Right forelimb (tissue), 1 donor: ENCODE data around the gene IDH2.
"Not testable (repeated sequence)": the region's sequence is repeated elsewhere in the genome, so short reads cannot be mapped to it uniquely, and the experiment has no call there.

Experiments used
- DNase-seq: peaks from one replicate; pipeline ENCODE4 v3.0.0-alpha.2; 2018

IDH2 gene

GRCh38 chr15:90114451-90114901 is 12.2 kb upstream of the IDH2 start:
- DNase-seq = no peak

DNA sequence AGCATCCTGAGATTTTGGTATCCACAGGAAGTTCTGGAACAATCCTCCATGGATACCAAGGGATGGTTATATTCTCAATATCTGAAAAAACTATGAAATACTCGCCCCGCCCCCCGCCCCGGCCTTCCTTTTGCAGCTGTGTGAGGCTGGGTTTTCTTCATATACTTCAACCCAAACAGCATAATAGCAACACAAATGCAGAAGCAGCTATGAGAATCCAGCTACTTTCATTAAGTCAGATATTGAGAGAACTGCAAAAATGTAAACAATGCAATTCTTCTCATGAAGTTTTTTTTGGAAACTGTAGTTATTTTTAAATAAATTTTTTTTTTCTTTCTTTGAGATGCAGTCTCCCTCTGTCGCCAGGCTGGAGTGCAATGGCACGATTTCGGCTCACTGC is 10.9 kb upstream of the IDH2 start:
- DNase-seq = no peak

- DNase-seq = not testable (repeated sequence)
These were observed 7.0 kb upstream of the IDH2 start for GRCh38 chr15:90109163-90109751.

DNA sequence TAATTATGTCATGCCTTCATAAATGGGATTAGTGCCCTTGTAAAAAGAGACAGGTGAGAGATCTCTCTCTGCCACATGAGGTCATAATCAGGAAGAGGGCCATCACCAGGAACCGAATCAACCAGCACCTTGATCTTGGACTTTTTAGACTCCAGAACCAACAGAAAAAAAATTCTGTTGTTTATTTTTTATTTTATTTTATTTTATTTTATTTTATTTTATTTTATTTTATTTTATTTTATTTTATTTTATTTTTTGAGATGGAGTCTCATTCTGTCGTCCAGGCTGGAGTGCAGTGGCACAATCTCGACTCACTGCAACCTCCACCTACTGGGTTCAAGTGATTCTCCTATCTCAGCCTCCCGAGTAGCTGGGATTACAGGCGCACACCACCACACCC is 5.8 kb upstream of the IDH2 start:
- not testable (repeated sequence) for DNase-seq

GRCh38 chr15:90106522-90107117 is 4.4 kb upstream of the IDH2 start:
- DNase-seq = no peak

GRCh38 chr15:90105521-90105920 is 3.3 kb upstream of the IDH2 start:
- DNase-seq = no peak

DNA sequence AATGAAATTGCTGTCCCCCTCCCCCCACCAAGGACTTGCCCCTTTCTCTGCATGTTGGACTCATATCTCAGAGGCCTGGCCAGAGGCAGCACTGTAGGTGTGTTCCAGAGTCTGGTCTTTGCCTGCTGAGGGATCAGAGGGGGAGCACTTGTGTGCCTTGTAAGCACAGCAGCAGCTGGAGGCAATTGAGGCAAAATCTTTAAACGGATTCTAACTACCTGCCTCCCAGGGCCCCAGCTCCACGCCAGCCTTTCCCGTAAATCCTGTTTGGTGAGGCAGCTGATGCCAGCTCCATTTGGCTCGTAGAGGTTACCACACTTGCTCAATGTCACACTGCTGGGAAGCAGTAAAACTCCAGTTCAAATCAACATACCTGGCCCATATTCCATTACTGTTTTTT is 2.3 kb upstream of the IDH2 start:
- no peak for DNase-seq

DNA sequence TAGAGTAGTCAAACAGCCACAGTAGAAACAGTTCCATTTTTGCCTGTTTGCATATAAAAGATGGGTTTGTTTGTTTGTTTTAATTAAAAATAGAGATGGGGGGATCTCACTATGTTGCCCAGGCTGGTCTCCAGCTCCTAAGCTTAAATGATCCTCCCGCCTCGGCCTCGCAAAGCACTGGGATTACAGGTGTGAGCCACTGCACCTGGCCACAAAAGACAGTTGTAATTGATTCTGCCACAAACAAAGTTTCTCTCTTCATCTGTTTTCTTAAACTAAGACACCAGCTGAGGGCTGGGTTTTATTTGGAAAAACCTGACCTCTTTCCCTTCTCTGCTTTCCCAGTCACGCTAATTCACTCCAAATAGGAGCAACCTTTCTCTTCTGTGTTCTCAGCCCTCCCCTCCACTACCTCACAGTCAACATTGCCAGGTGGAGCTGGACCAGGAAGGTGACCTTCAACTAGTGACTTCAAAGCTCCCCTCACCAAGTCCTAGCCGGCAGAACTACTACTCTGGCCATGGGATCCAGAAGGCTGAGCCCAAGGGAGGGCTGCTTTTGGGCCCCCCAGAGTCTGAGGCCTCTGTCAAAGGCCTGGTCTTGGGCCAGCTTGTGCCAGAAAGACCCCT is 1.5 kb upstream of the IDH2 start:
- no peak for DNase-seq

GRCh38 chr15:90101130-90101968 is 919 bp downstream of the IDH2 start:
- DNase-seq = peak; percentile 71

DNA sequence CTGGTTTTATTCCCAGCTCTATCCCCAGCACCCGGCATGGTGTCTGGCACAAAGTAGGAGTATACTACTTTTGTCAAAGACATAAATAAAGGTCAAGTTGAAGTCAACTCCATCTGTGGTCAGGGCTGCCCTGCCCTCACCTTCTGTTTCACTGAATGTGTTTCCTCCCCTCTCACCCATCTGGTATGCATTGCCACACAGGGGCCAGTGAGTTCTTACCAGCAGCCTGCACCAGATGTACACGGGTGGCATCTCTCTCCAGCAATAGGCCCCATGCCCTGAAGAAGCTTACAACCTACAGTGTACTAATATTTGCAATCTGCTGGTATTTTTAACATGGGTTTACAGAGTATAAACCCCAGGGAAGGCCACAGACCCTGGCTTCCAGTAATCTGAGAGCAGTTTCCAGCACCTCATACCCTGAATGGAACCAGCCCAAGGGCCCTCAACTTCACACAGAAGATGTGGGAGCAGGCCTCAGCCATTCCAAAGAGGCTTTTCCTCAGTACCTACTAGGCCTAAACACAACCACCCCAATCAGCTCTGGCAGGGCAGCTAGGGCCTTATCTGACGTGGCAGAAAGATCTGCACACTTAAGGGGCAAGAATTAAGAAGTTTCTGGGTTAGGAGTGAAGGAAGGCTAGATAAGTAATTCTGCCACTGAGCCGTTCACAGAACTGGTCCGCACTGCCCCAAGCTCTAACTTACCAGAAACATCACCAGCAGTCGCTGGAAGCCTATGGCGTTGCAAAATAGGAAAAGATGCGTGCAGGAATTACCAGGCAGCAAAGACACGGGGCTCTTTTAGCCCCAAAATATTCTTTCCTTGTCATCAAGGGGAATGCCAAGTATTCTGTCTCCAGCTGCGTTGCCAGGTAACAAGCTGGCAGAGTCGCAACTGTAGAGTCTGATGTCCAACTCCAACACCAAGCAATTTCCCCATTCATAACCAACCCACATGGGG is 2.1 kb downstream of the IDH2 start:
- peak; percentile 75 for DNase-seq

- DNase-seq = no peak
These were observed 3.0 kb downstream of the IDH2 start for GRCh38 chr15:90099072-90099867.

GRCh38 chr15:90097475-90097874 is 4.8 kb downstream of the IDH2 start:
- no peak for DNase-seq

DNA sequence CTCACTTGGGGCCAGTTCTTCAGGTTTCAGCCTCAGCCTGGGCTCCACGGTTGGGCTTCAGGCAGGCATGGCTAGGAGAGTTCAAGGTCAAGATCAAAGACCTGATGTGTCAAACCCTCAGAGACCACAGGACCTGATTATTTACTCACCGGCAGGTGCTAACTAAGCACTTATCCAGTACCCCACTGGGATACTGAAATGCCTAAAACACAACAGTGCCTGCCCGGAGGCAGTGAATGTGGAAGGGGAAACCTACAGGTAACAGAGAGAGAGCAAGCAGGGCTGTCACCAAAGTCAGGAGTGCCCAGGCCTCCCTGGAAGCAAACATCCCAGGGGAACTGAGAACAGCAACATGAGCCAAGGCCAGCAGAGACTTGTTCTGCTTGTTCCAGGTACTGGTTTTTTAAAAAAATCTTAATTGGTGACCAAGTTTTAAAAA is 6.7 kb downstream of the IDH2 start:
- no peak for DNase-seq

- no peak for DNase-seq
These were observed 10.9 kb downstream of the IDH2 start for GRCh38 chr15:90091156-90091931.

DNA sequence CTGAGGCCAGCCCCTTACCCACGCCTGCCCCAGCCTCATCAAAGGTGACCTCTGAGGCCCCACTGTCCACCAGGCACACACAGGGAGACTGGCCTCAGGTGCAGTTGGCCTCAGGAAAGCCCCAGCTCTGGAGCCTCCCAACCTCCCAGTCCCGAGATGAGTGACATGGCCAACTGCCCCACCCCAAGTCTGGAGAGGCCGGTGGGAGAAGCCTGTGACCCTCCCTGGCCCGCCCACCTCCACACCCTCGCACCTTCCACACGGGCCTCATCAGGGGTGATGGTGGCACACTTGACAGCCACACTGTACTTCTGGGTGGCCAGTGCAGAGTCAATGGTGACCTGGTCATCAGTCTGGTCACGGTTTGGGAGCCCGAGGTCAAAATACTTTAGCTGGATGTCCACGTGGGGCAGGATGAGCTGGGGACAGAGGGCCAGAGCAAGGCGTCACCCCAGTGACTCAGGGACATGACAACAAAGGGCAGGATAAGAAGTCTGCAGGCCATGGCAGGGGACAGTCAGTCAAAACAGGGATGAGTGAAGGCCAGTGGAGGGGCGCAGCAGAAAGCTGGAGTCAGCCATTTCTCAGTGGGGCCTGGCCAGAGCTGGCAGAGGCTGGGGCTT is 11.9 kb downstream of the IDH2 start:
- no peak for DNase-seq

- DNase-seq = no peak
These were observed 14.7 kb downstream of the IDH2 start for GRCh38 chr15:90087454-90088154.

DNA sequence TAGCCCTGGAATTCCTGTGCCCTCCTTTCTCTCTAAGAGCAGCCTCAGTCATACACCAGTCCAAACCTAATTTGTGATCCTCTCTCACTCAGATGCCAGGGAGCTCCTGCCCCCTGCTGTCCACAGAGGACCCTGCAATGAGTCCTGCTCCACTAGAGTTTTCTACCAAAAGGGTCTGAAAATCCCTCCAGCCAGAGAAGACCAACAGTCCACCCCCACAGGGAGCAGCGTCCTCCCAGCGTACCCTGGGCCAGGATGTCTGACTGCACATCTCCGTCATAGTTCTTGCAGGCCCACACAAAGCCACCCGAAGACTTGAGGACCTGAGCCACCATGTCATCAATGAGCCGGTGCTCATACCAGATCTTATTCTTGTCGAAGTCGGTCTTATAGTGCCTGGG is 15.4 kb downstream of the IDH2 start:
- no peak for DNase-seq

DNA sequence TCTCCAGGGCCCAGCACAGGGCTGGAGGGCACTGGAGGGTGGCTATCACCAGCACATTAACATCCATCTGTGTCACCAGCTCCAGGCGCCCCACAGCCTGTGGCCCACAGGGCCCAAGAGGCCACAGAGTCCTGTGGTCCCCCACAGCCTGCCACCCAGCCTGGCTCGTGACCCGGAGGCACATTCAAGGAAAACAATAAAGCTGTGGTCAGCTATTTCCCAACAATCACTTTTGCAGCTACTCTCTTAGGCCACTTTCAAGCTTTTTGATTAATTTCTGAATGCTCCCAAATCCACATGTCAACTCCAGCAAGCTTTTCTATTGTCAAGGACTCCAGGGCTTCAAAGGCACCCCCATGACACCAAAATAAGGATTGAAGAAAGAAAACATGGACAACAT is 16.7 kb downstream of the IDH2 start:
- no peak for DNase-seq

DNA sequence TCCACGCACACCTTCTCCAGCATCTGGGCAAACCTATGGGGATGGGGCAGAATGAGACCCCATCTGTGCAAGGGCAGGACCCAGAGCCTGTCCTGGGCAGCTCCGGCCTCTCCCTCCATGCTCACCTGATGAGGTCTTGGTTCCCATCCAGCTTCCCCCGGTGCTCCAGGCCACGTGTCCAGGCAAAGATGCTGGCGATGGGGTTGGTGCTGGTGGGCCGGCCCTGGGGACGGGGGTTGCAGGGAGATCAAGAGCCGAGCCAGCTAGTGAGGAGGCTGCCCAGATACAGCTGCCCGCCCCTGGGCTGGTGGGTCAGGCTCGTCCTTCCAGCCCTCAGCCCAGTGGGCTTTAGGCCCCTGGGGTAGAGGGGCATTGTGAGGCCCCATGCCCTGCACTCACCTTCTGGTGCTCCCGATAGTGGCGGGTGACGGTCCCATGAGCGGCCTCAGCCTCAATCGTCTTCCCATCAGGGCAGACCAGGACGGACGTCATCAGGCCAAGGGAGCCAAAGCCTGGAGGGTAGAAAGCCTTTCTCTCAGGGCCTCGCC is 17.3 kb downstream of the IDH2 start:
- DNase-seq = no peak
